ENCODE measurements around the gene AIFM3.

DNA sequence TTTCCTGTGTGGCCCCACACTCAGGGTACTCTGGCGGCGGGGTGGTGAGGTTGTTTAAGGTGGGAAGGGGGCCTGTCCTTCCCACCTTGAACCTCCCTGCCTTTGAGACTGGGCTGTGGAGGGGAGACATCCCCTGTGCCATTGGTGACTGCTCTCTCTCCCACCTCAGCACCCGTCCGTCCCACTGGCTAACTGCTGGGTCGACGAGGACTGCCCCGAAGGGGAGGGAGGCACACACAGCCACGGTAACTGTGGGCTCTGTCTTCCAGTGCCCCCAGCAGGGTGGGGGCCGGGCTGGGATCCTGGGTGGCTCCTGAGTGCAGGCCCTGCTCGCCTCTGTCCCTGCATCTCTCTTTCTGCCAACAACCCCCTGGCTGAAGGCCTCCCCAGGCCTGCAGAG, 55.5 kb downstream of the AIFM3 start:
- TF ChIP-seq, protein P1, sequence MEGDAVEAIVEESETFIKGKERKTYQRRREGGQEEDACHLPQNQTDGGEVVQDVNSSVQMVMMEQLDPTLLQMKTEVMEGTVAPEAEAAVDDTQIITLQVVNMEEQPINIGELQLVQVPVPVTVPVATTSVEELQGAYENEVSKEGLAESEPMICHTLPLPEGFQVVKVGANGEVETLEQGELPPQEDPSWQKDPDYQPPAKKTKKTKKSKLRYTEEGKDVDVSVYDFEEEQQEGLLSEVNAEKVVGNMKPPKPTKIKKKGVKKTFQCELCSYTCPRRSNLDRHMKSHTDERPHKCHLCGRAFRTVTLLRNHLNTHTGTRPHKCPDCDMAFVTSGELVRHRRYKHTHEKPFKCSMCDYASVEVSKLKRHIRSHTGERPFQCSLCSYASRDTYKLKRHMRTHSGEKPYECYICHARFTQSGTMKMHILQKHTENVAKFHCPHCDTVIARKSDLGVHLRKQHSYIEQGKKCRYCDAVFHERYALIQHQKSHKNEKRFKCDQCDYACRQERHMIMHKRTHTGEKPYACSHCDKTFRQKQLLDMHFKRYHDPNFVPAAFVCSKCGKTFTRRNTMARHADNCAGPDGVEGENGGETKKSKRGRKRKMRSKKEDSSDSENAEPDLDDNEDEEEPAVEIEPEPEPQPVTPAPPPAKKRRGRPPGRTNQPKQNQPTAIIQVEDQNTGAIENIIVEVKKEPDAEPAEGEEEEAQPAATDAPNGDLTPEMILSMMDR (IDR thresholded peaks at IDR 0.05): no peak
- no peak for TF ChIP-seq POLR2A (IDR thresholded peaks at IDR 0.05)

Data from thyroid gland (tissue), 4 donors.